GM12891 (cell line): ENCODE data around the gene VAX1.

Experiments
- PAX5 ChIP-seq: IDR thresholded peaks from 2 replicates; pipeline ENCODE4 v1.6.1; 2011; ENCODE audit warnings: low read length, moderate library complexity, mild to moderate bottlenecking; ENCODE audit not compliant: insufficient read depth, severe bottlenecking
- POLR2A ChIP-seq: IDR thresholded peaks from 2 replicates; pipeline ENCODE4 v1.6.1; 2011; ENCODE audit warnings: low read depth, low read length, control low read depth
- POLR2AphosphoS5 ChIP-seq: IDR thresholded peaks from 2 replicates; pipeline ENCODE4 v1.6.1; 2011; ENCODE audit warnings: low read depth, low read length, control low read depth
- POU2F2 ChIP-seq: IDR thresholded peaks from 2 replicates; pipeline ENCODE4 v1.6.1; 2011; ENCODE audit warnings: low read depth, mild to moderate bottlenecking, control low read depth, low read length, moderate library complexity
- SPI1 ChIP-seq: IDR thresholded peaks from 2 replicates; pipeline ENCODE4 v1.6.1; 2011; ENCODE audit warnings: low read depth, low read length, control low read depth
- TAF1 ChIP-seq: IDR thresholded peaks from 2 replicates; pipeline ENCODE4 v1.6.1; 2011; ENCODE audit warnings: low read depth, low read length, control low read depth

DNA sequence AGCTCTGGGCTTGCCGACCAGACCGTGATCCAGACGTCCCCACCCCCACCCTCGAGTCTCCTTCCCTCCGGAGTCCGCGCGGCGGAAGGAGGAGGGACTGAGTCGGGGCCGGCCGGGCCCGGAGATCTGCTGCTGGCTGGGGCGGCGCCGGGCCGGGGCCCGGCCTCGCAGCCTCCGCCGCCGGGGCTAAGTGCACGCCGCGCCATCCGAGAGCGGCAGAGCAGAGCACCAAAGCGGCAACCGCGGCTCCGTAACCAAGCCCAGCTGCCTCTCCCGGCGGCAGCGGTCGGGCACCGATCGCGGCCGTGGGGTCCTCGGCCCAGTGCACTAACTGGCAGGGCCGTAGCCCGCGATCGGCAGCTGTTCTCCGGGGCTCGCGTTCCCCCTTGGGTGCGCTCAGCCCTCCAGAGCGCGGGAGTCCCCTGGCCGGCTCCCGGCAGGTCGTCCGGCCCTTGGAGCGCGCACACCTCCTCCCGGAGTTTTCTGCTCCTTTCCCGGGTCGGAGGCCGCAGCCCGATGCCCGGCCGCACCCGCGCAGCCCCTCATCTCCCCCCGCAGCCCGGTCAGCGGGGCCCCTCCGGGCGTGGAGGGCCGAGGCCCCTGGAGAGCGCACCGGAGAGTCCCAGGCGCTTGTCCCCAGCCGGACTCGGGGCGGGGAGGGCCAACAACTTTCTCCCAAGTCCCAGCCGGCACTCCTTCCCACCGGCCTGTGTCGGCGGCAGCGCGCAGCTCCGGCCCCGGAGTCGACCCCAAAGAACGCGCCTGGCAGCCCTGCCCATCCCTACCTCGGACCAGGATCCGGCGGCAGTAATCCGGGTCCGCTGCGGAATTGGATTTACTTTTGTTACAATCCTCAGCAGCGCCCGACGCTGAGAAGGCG, 799 bp downstream of the VAX1 start:
- TF ChIP-seq TAF1, result no peak
- TF ChIP-seq POLR2A, result no peak
- no peak for TF ChIP-seq POLR2AphosphoS5
- TF ChIP-seq POU2F2, result no peak
- no peak for TF ChIP-seq SPI1
- TF ChIP-seq PAX5, result no peak
